ENCODE data around the gene GNAZ.

The GNAZ gene

GRCh38 chr22:23143119-23143518 is 72.8 kb downstream of the GNAZ start:
- Mint-ChIP-seq H3K4me3 (peak overlapping the region; percentile 74), H3K9me3 (ENCODE audit: low read depth) (no peaks in the 10 kb centered on the region), H3K4me1 (ENCODE audit: low read depth) (peaks cover 61% of the 10 kb centered on the region), H3K36me3 (no peaks in the 10 kb centered on the region), H3K27ac (no peak overlapping the region), H3K27me3 (no peaks in the 10 kb centered on the region)

GRCh38 chr22:23144432-23144831 is 74.1 kb downstream of the GNAZ start:
- no peak overlapping the region for H3K27ac Mint-ChIP-seq
- no peaks in the 10 kb centered on the region for H3K27me3 Mint-ChIP-seq
- peaks cover 51% of the 10 kb centered on the region for H3K4me1 Mint-ChIP-seq (ENCODE audit: low read depth)
- H3K9me3 Mint-ChIP-seq (ENCODE audit: low read depth): no peaks in the 10 kb centered on the region
- H3K4me3 Mint-ChIP-seq: peak overlapping the region; percentile 76
- no peaks in the 10 kb centered on the region for H3K36me3 Mint-ChIP-seq

- H3K4me3 Mint-ChIP-seq: peak within 1 kb of the TSS; percentile 76
- no peaks in the 10 kb centered on the region for H3K36me3 Mint-ChIP-seq
- H3K9me3 Mint-ChIP-seq (ENCODE audit: low read depth): no peaks in the 10 kb centered on the region
- H3K4me1 Mint-ChIP-seq (ENCODE audit: low read depth): peaks cover 48% of the 10 kb centered on the region
- H3K27me3 Mint-ChIP-seq: no peaks in the 10 kb centered on the region
- H3K27ac Mint-ChIP-seq: peak within 1 kb of the TSS; percentile 22
These were observed 74.9 kb downstream of the GNAZ start, which contains the start of gene RAB36 for GRCh38 chr22:23144932-23145877. Gene RAB36, plus strand, starts transcription at chr22:23145477. Its CDS starts 1,140 bp downstream, at chr22:23146617.

- Mint-ChIP-seq H3K4me3 (no peak overlapping the region), H3K9me3 (ENCODE audit: low read depth) (no peaks in the 10 kb centered on the region), H3K27me3 (no peaks in the 10 kb centered on the region), H3K27ac (no peak overlapping the region), H3K36me3 (no peaks in the 10 kb centered on the region), H3K4me1 (ENCODE audit: low read depth) (peaks cover 41% of the 10 kb centered on the region)
These were observed 75.7 kb downstream of the GNAZ start for GRCh38 chr22:23145878-23146470.

- H3K36me3 Mint-ChIP-seq: no peaks in the 10 kb centered on the region
- H3K4me3 Mint-ChIP-seq: no peak overlapping the region
- no peaks in the 10 kb centered on the region for H3K27me3 Mint-ChIP-seq
- H3K27ac Mint-ChIP-seq: no peak overlapping the region
- H3K9me3 Mint-ChIP-seq (ENCODE audit: low read depth): no peaks in the 10 kb centered on the region
- H3K4me1 Mint-ChIP-seq (ENCODE audit: low read depth): peaks cover 36% of the 10 kb centered on the region
These were observed 76.3 kb downstream of the GNAZ start for GRCh38 chr22:23146478-23147205.

- no peak overlapping the region for H3K4me3 Mint-ChIP-seq
- no peaks in the 10 kb centered on the region for H3K9me3 Mint-ChIP-seq (ENCODE audit: low read depth)
- H3K36me3 Mint-ChIP-seq: no peaks in the 10 kb centered on the region
- H3K27ac Mint-ChIP-seq: no peak overlapping the region
- H3K4me1 Mint-ChIP-seq (ENCODE audit: low read depth): peaks cover 28% of the 10 kb centered on the region
- no peaks in the 10 kb centered on the region for H3K27me3 Mint-ChIP-seq
These were observed 77.5 kb downstream of the GNAZ start for GRCh38 chr22:23147617-23148387.

- no peaks in the 10 kb centered on the region for H3K9me3 Mint-ChIP-seq (ENCODE audit: low read depth)
- no peak overlapping the region for H3K27ac Mint-ChIP-seq
- no peaks in the 10 kb centered on the region for H3K27me3 Mint-ChIP-seq
- peaks cover 27% of the 10 kb centered on the region for H3K4me1 Mint-ChIP-seq (ENCODE audit: low read depth)
- H3K36me3 Mint-ChIP-seq: no peaks in the 10 kb centered on the region
- no peak overlapping the region for H3K4me3 Mint-ChIP-seq
These were observed 79.5 kb downstream of the GNAZ start for GRCh38 chr22:23149743-23150238.

- Mint-ChIP-seq H3K4me1 (ENCODE audit: low read depth) (peaks cover 19% of the 10 kb centered on the region), H3K27ac (no peak overlapping the region), H3K27me3 (no peaks in the 10 kb centered on the region), H3K4me3 (no peak overlapping the region), H3K9me3 (ENCODE audit: low read depth) (no peaks in the 10 kb centered on the region), H3K36me3 (no peaks in the 10 kb centered on the region)
These were observed 80.4 kb downstream of the GNAZ start for GRCh38 chr22:23150762-23151161.

GRCh38 chr22:23151827-23152226 is 81.5 kb downstream of the GNAZ start:
- H3K4me1 Mint-ChIP-seq (ENCODE audit: low read depth): peaks cover 15% of the 10 kb centered on the region
- H3K27me3 Mint-ChIP-seq: no peaks in the 10 kb centered on the region
- H3K27ac Mint-ChIP-seq: no peak overlapping the region
- H3K9me3 Mint-ChIP-seq (ENCODE audit: low read depth): no peaks in the 10 kb centered on the region
- no peak overlapping the region for H3K4me3 Mint-ChIP-seq
- H3K36me3 Mint-ChIP-seq: no peaks in the 10 kb centered on the region

GRCh38 chr22:23152238-23153114 is 82.2 kb downstream of the GNAZ start:
- Mint-ChIP-seq H3K27ac (peak overlapping the region; percentile 86), H3K36me3 (no peaks in the 10 kb centered on the region), H3K4me1 (ENCODE audit: low read depth) (peaks cover 15% of the 10 kb centered on the region), H3K9me3 (ENCODE audit: low read depth) (no peaks in the 10 kb centered on the region), H3K27me3 (no peaks in the 10 kb centered on the region), H3K4me3 (peak overlapping the region; percentile 54)

GRCh38 chr22:23153994-23154393 is 83.7 kb downstream of the GNAZ start:
- Mint-ChIP-seq H3K4me3 (no peak overlapping the region), H3K4me1 (ENCODE audit: low read depth) (peaks cover 15% of the 10 kb centered on the region), H3K27ac (no peak overlapping the region), H3K27me3 (no peaks in the 10 kb centered on the region), H3K36me3 (no peaks in the 10 kb centered on the region), H3K9me3 (ENCODE audit: low read depth) (no peaks in the 10 kb centered on the region)

GRCh38 chr22:23154461-23154860 is 84.1 kb downstream of the GNAZ start:
- Mint-ChIP-seq H3K36me3 (no peaks in the 10 kb centered on the region), H3K27me3 (no peaks in the 10 kb centered on the region), H3K27ac (no peak overlapping the region), H3K4me1 (ENCODE audit: low read depth) (peaks cover 15% of the 10 kb centered on the region), H3K9me3 (ENCODE audit: low read depth) (no peaks in the 10 kb centered on the region), H3K4me3 (no peak overlapping the region)

GRCh38 chr22:23155143-23155542 is 84.8 kb downstream of the GNAZ start:
- no peaks in the 10 kb centered on the region for H3K36me3 Mint-ChIP-seq
- no peaks in the 10 kb centered on the region for H3K27me3 Mint-ChIP-seq

More at GRCh38 chr22:23155143-23155542, 84.8 kb downstream of the GNAZ start:
- Mint-ChIP-seq H3K9me3 (ENCODE audit: low read depth) (no peaks in the 10 kb centered on the region), H3K4me3 (no peak overlapping the region), H3K4me1 (ENCODE audit: low read depth) (peaks cover 15% of the 10 kb centered on the region), H3K27ac (no peak overlapping the region)
